Fibroblast of lung (primary cell): Measurements from ENCODE around the gene GMPR2. TPM values are rescaled to one million over a fixed set of nuclear protein-coding genes. Genes with fewer than 3 reads are reported as not detected.
A peak's percentile ranks its signal among the peaks of the same experiment; 100 is the strongest.

Experiments used
- DNase-seq, 2 donors: peaks; one replicate each; pipeline versions ENCODE4 v3.0.0 to v3.0.0-alpha.2; 2010; ENCODE audit warnings: low read depth in 2 of 2
- H2AFZ ChIP-seq: 2 replicates; pipeline ENCODE4 v1.5.1; 2012; ENCODE audit warnings: low read length, control low read depth, inconsistent platforms
- H3K27ac ChIP-seq: 2 replicates; pipeline ENCODE4 v1.5.1; 2011; ENCODE audit warnings: low read length, control low read depth; ENCODE audit not compliant: insufficient read depth
- H3K27me3 ChIP-seq: 2 replicates; pipeline ENCODE4 v1.5.1; 2011; ENCODE audit warnings: mild to moderate bottlenecking, low read length; ENCODE audit not compliant: control insufficient read depth, insufficient read depth
- H3K36me3 ChIP-seq: 2 replicates; pipeline ENCODE4 v1.5.1; 2011; ENCODE audit warnings: low read length; ENCODE audit not compliant: control insufficient read depth, insufficient read depth
- H3K4me1 ChIP-seq: 2 replicates; pipeline ENCODE4 v1.5.1; 2011; ENCODE audit warnings: low read length; ENCODE audit not compliant: control insufficient read depth, insufficient read depth; ENCODE audit errors: extremely low read depth
- H3K4me2 ChIP-seq: 2 replicates; pipeline ENCODE4 v1.5.1; 2011; ENCODE audit warnings: low read length, control low read depth; ENCODE audit not compliant: insufficient read depth; ENCODE audit errors: extremely low read depth
- H3K4me3 ChIP-seq, 4 experiments: fragments of 200-600 bp in 1 of 4; sonication (generic) in 1 of 4; replicated peaks in 1 of 4; 2 replicates each; pipeline ENCODE4 v1.5.1; 2011 to 2016; ENCODE audit warnings: low read length in 4 of 4, low read depth in 3 of 4, mild to moderate bottlenecking in 3 of 4, control low read depth in 2 of 4, inconsistent platforms in 1 of 4, mixed read lengths in 1 of 4; ENCODE audit not compliant: insufficient read depth in 1 of 4; ENCODE audit errors: control extremely low read depth in 1 of 4
- H3K79me2 ChIP-seq: 2 replicates; pipeline ENCODE4 v1.5.1; 2012; ENCODE audit warnings: mild to moderate bottlenecking, low read length, inconsistent platforms; ENCODE audit not compliant: control insufficient read depth, insufficient read depth
- H3K9ac ChIP-seq: 2 replicates; pipeline ENCODE4 v1.5.1; 2011; ENCODE audit warnings: mild to moderate bottlenecking, low read length, control low read depth; ENCODE audit not compliant: insufficient read depth
- H3K9me3 ChIP-seq: 2 replicates; pipeline ENCODE4 v1.5.1; 2012; ENCODE audit warnings: low read depth, low read length; ENCODE audit not compliant: control insufficient read depth, insufficient read depth
- H4K20me1 ChIP-seq: 2 replicates; pipeline ENCODE4 v1.5.1; 2011; ENCODE audit warnings: low read length; ENCODE audit not compliant: control insufficient read depth, insufficient read depth; ENCODE audit errors: extremely low read depth
- CTCF ChIP-seq, 2 donors: IDR thresholded peaks in 1 of 2; conservative IDR thresholded peaks in 1 of 2; 1 replicate in 1 of 2; 2 replicates in 1 of 2; pipeline ENCODE4 v1.5.1; 2011 to 2012; ENCODE audit warnings: low read length in 2 of 2, control low read depth in 1 of 2, inconsistent platforms in 1 of 2, low read depth in 1 of 2, mild to moderate bottlenecking in 1 of 2
- EZH2 ChIP-seq: IDR thresholded peaks from 2 replicates; pipeline ENCODE4 v1.5.1; 2012; ENCODE audit warnings: low read length, control low read depth, mild to moderate bottlenecking; ENCODE audit errors: missing control alignments
- polyA plus RNA-seq, 2 donors: library from polyadenylated mRNA; depleted of rRNA in 1 of 2; stranded (reverse) in 1 of 2; unstranded in 1 of 2; fragments of >200 nt; gene quantifications; 2 replicates each; pipeline ENCODE4 v1.2.1, GENCODE V29; 2011 to 2012; ENCODE audit warnings: missing spikeins in 1 of 2
- total RNA-seq: library from RNA; depleted of rRNA; stranded (reverse); fragments of >200 nt; gene quantifications from 2 replicates; pipeline ENCODE4 v1.2.1, GENCODE V29; 2014

GMPR2 gene
- total and polyA plus RNA-seq, 2 donors (not counting 1 experiment from before 2014, with no cell fraction given), result 80.2 to 128 TPM

- Histone ChIP-seq H4K20me1 (no peaks in the 10 kb centered on the region), H3K27me3 (no peaks in the 10 kb centered on the region), H3K79me2 (no peaks in the 10 kb centered on the region)
Measured at GRCh38 chr14:24271834-24272263, 39.1 kb downstream of the GMPR2 start.

GRCh38 chr14:24272467-24272866 lies 39.7 kb downstream of the GMPR2 start:
- Histone ChIP-seq H3K4me3 (no peak overlapping the region), H4K20me1 (no peaks in the 10 kb centered on the region)
- no peak for TF ChIP-seq CTCF (conservative IDR thresholded peaks at IDR 0.05 in 1 of 2, IDR thresholded peaks at IDR 0.05 in 1 of 2; ENCODE audit: low read depth in 1 of 2, low read length in 2 of 2)
- no peak for TF ChIP-seq EZH2

More at GRCh38 chr14:24271834-24272263, 39.1 kb downstream of the GMPR2 start:
- TF ChIP-seq EZH2 (no peak), CTCF (conservative IDR thresholded peaks at IDR 0.05 in 1 of 2, IDR thresholded peaks at IDR 0.05 in 1 of 2; ENCODE audit: low read depth in 1 of 2, low read length in 2 of 2) (no peak)
- Histone ChIP-seq H3K36me3 (peaks cover 4% of the 10 kb centered on the region), H3K4me2 (peak overlapping the region; percentile 89), H3K9ac (peak overlapping the region; percentile 99), H2AFZ (peak overlapping the region; percentile 85), H3K4me1 (no peaks in the 10 kb centered on the region), H3K4me3 (peak overlapping the region; percentile 67 to 99 (median 84)), H3K27ac (peak overlapping the region; percentile 99), H3K9me3 (no peaks in the 10 kb centered on the region)
- no peak for DNase-seq

DNA sequence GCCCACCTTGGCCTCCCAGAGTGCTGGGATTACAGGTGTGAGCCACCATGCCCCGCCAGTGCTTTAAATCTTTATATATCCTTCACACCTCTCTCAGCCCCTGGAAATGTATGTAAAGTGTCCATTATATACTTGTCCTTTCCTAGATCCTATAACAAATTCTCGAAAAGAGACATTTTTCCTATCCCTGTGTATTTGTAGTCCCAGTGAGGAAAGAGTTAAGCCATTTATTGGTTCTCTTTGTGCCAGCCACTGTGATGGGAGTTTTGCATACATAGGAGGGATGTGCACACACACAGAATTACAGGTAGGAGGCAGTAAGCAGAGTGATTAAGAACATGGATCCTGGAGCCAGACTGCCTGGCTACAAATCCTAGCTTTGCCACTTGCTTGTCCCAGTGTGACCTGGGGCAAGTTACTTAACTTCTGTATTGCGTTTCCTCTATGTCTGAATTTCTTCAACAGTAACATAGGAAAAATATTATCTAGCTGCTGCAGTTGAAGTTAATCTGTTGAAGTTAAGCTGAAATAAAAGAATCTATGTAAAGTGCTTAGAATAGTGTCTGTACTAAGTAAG lies 40.8 kb downstream of the GMPR2 start:
- Histone ChIP-seq H4K20me1 (no peaks in the 10 kb centered on the region), H3K27me3 (no peaks in the 10 kb centered on the region), H3K79me2 (no peaks in the 10 kb centered on the region), H3K9ac (no peak overlapping the region), H3K4me1 (no peaks in the 10 kb centered on the region), H3K27ac (no peak overlapping the region), H3K9me3 (no peaks in the 10 kb centered on the region), H3K4me2 (no peak overlapping the region), H3K4me3 (no peak overlapping the region), H3K36me3 (peaks cover 2% of the 10 kb centered on the region), H2AFZ (no peak overlapping the region)
- TF ChIP-seq EZH2, result no peak
- peak in 1 of 2 donors; percentile 1 for TF ChIP-seq CTCF (conservative IDR thresholded peaks at IDR 0.05 in 1 of 2, IDR thresholded peaks at IDR 0.05 in 1 of 2; ENCODE audit: low read depth in 1 of 2, low read length in 2 of 2)
- DNase-seq, result no peak

More at GRCh38 chr14:24272467-24272866, 39.7 kb downstream of the GMPR2 start:
- Histone ChIP-seq H3K9ac (no peak overlapping the region), H3K9me3 (no peaks in the 10 kb centered on the region), H2AFZ (no peak overlapping the region), H3K27ac (no peak overlapping the region), H3K79me2 (no peaks in the 10 kb centered on the region), H3K27me3 (no peaks in the 10 kb centered on the region), H3K4me1 (no peaks in the 10 kb centered on the region), H3K36me3 (peaks cover 4% of the 10 kb centered on the region), H3K4me2 (no peak overlapping the region)
- DNase-seq, result no peak
